GM19099 (cell line): Measurements from ENCODE around the gene LRMDA.

Experiments
- POLR2A ChIP-seq: IDR thresholded peaks from 3 replicates; pipeline ENCODE4 v1.6.1; 2011; ENCODE audit warnings: low read depth; ENCODE audit not compliant: insufficient read length; ENCODE audit errors: extremely low read depth

The LRMDA gene

GRCh38 chr10:75486591-75486990 lies 55.2 kb downstream of the LRMDA start:
- TF ChIP-seq POLR2A, result no peak

GRCh38 chr10:75487087-75487754 lies 55.8 kb downstream of the LRMDA start:
- TF ChIP-seq POLR2A, result no peak

- no peak for TF ChIP-seq POLR2A
Measured at GRCh38 chr10:75487755-75488125, 56.3 kb downstream of the LRMDA start.

GRCh38 chr10:75492173-75492925 lies 60.9 kb downstream of the LRMDA start:
- TF ChIP-seq POLR2A, result no peak

- no peak for TF ChIP-seq POLR2A
Measured at GRCh38 chr10:75493464-75493863, 62.0 kb downstream of the LRMDA start.

GRCh38 chr10:75495434-75496190 lies 64.2 kb downstream of the LRMDA start:
- TF ChIP-seq POLR2A, result no peak

- TF ChIP-seq POLR2A, result no peak
Measured at GRCh38 chr10:75496191-75496567, 64.8 kb downstream of the LRMDA start.

- TF ChIP-seq POLR2A, result no peak
Measured at GRCh38 chr10:75497997-75498883, 66.8 kb downstream of the LRMDA start.

GRCh38 chr10:75498884-75499350 lies 67.5 kb downstream of the LRMDA start:
- TF ChIP-seq POLR2A, result no peak

GRCh38 chr10:75499556-75500160 lies 68.2 kb downstream of the LRMDA start:
- no peak for TF ChIP-seq POLR2A

GRCh38 chr10:75502389-75502788 lies 71.0 kb downstream of the LRMDA start:
- TF ChIP-seq POLR2A, result no peak

GRCh38 chr10:75502838-75503237 lies 71.4 kb downstream of the LRMDA start:
- TF ChIP-seq POLR2A, result no peak

- TF ChIP-seq POLR2A, result no peak
Measured at GRCh38 chr10:75505293-75505692, 73.9 kb downstream of the LRMDA start.

- no peak for TF ChIP-seq POLR2A
Measured at GRCh38 chr10:75505840-75506506, 74.5 kb downstream of the LRMDA start.
